OCI-LY1 (cell line): Measurements from ENCODE around the gene ATIC.

Experiments used
- H2AFZ ChIP-seq: fragments of 200-600 bp; sonication (generic), shearing (Covaris generic); 2 replicates; pipeline ENCODE4 v1.6.0; 2014; ENCODE audit warnings: antibody characterized with exemption, mild to moderate bottlenecking, low read length
- H3F3A ChIP-seq: fragments of 200-600 bp; sonication (generic), shearing (Covaris generic); 2 replicates; pipeline ENCODE4 v1.6.0; 2014; ENCODE audit warnings: mild to moderate bottlenecking, antibody characterized with exemption, low read length, moderate library complexity; ENCODE audit not compliant: insufficient read depth
- H3K27ac ChIP-seq: fragments of 200-600 bp; sonication (generic); 2 replicates; pipeline ENCODE4 v1.5.1; 2014; ENCODE audit warnings: low read length, mixed run types, mild to moderate bottlenecking, low read depth; ENCODE audit not compliant: poor library complexity, severe bottlenecking
- H3K27me3 ChIP-seq: fragments of 200-600 bp; sonication (generic); 2 replicates; pipeline ENCODE4 v1.6.0; 2014; ENCODE audit warnings: antibody characterized with exemption, mild to moderate bottlenecking, low read length, moderate library complexity; ENCODE audit not compliant: insufficient read depth
- H3K36me3 ChIP-seq: fragments of 200-600 bp; sonication (generic); 2 replicates; pipeline ENCODE4 v1.6.1; 2014; ENCODE audit warnings: mild to moderate bottlenecking, antibody characterized with exemption, low read length, moderate library complexity, mixed read lengths; ENCODE audit not compliant: insufficient read depth
- H3K4me1 ChIP-seq: fragments of 200-600 bp; sonication (generic); 2 replicates; pipeline ENCODE4 v1.5.1; 2014; ENCODE audit warnings: mild to moderate bottlenecking, low read length, moderate library complexity; ENCODE audit not compliant: insufficient read depth, severe bottlenecking
- H3K4me2 ChIP-seq: fragments of 200-600 bp; sonication (generic), shearing (Covaris generic); 2 replicates; pipeline ENCODE4 v1.6.1; 2014; ENCODE audit warnings: low read length
- H3K4me3 ChIP-seq: fragments of 200-600 bp; sonication (generic); 2 replicates; pipeline ENCODE4 v1.5.1; 2014; ENCODE audit warnings: low read length, low read depth, mild to moderate bottlenecking, mixed read lengths; ENCODE audit not compliant: poor library complexity, severe bottlenecking
- H3K79me2 ChIP-seq: fragments of 200-600 bp; shearing (Covaris generic); 2 replicates; pipeline ENCODE4 v1.6.1; 2016; ENCODE audit warnings: mixed run types, low read length, mixed read lengths; ENCODE audit not compliant: insufficient read depth
- H3K9ac ChIP-seq: fragments of 200-600 bp; sonication (generic), shearing (Covaris generic); 2 replicates; pipeline ENCODE4 v1.6.1; 2014; ENCODE audit warnings: mild to moderate bottlenecking, low read length, mixed read lengths
- H3K9me2 ChIP-seq: fragments of 200-600 bp; sonication (generic), shearing (Covaris generic); 2 replicates; pipeline ENCODE4 v1.6.1; 2014; ENCODE audit warnings: low read depth, mild to moderate bottlenecking, low read length, mixed read lengths
- H3K9me3 ChIP-seq: fragments of 200-600 bp; shearing (Covaris generic); 2 replicates; pipeline ENCODE4 v1.6.1; 2014; ENCODE audit warnings: low read length, mixed read lengths
- H4K20me1 ChIP-seq: fragments of 200-600 bp; sonication (generic), shearing (Covaris generic); 2 replicates; pipeline ENCODE4 v1.6.0; 2016; ENCODE audit warnings: mild to moderate bottlenecking, low read length; ENCODE audit not compliant: insufficient read depth
- CTCF ChIP-seq: fragments of 200-600 bp; sonication (generic), shearing (Covaris generic); IDR thresholded peaks from 2 replicates; pipeline ENCODE4 v1.5.1; 2017; ENCODE audit warnings: mild to moderate bottlenecking, antibody characterized with exemption, low read length, moderate library complexity, mixed read lengths
- EZH2 ChIP-seq: fragments of 200-600 bp; sonication (generic), shearing (Covaris generic); IDR thresholded peaks from 2 replicates; pipeline ENCODE4 v1.8.0; 2017; ENCODE audit warnings: borderline replicate concordance, mixed run types, mild to moderate bottlenecking, antibody characterized with exemption, low read length, moderate library complexity, mixed read lengths

ATIC gene

GRCh38 chr2:215384710-215385109, 72.9 kb downstream of the ATIC start:
- Histone ChIP-seq H4K20me1 (no peaks in the 10 kb centered on the region), H3K36me3 (no peaks in the 10 kb centered on the region)

GRCh38 chr2:215386566-215386965, 74.7 kb downstream of the ATIC start:
- peaks cover 19% of the 10 kb centered on the region for H3K4me1 ChIP-seq
- TF ChIP-seq EZH2: no peak
- no peak overlapping the region for H2AFZ ChIP-seq
- no peak overlapping the region for H3K27ac ChIP-seq
- H3K27me3 ChIP-seq: no peaks in the 10 kb centered on the region
- H3K79me2 ChIP-seq: no peaks in the 10 kb centered on the region
- no peak overlapping the region for H3K4me3 ChIP-seq
- H3K36me3 ChIP-seq: no peaks in the 10 kb centered on the region
- H3K9ac ChIP-seq: no peak overlapping the region
- H3F3A ChIP-seq: no peaks in the 10 kb centered on the region; the same call in 1 of the 2 replicates
- H3K4me2 ChIP-seq: no peak overlapping the region
- H3K9me2 ChIP-seq: no peaks in the 10 kb centered on the region
- H3K9me3 ChIP-seq: no peaks in the 10 kb centered on the region
- H4K20me1 ChIP-seq: no peaks in the 10 kb centered on the region

More at GRCh38 chr2:215384710-215385109, 72.9 kb downstream of the ATIC start:
- Histone ChIP-seq H3K4me1 (peaks cover under 1% of the 10 kb centered on the region), H3K9me3 (no peaks in the 10 kb centered on the region), H3K4me3 (no peak overlapping the region), H3K4me2 (no peak overlapping the region), H2AFZ (no peak overlapping the region), H3K27me3 (no peaks in the 10 kb centered on the region), H3K27ac (no peak overlapping the region), H3K9me2 (no peaks in the 10 kb centered on the region), H3K79me2 (no peaks in the 10 kb centered on the region), H3K9ac (no peak overlapping the region), H3F3A (no peaks in the 10 kb centered on the region)
- TF ChIP-seq CTCF (no peak), EZH2 (no peak)

DNA sequence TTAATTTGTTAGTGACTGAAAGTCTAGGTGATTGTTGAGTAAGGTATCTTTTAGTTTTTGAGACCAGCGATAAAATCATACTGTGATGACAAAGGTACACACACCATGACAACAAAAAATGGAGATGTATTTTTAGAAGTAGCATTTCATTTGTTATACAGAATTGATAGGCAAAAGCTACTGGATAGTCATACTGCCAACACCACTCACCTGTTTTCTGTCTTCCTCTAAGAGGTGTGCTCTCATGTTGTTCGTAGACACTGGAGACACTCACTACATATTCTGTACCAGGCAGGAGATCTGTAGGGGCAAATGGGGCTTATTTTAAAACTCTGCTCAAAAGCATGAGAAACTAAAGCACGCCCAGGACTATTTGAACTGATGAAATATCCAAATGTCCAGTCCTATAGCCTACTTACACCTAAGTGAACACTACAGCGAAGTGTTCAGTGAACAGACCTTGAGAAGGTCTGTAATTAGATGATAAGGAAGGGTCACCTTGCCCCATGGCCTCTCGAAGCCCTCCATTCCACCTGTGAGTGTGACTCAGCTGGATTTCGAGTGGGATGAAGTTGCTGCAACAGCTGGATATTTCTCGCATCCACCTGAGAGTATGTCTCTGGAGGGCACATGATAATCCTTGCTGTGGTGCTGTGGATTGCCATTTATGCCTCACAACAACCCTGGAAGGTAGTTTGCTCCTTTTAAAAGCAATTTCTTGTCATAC, 76.3 kb downstream of the ATIC start:
- no peaks in the 10 kb centered on the region for H3K79me2 ChIP-seq
- H3F3A ChIP-seq: peaks cover 5% of the 10 kb centered on the region; the same call in 1 of the 2 replicates

More for the DNA sequence above, 76.3 kb downstream of the ATIC start:
- no peak overlapping the region for H3K4me3 ChIP-seq
- H3K36me3 ChIP-seq: no peaks in the 10 kb centered on the region
- H3K9me2 ChIP-seq: no peaks in the 10 kb centered on the region
- H3K9ac ChIP-seq: no peak overlapping the region
- H3K27me3 ChIP-seq: no peaks in the 10 kb centered on the region
- H3K27ac ChIP-seq: no peak overlapping the region
- H3K4me2 ChIP-seq: no peak overlapping the region
- H3K4me1 ChIP-seq: peaks cover 27% of the 10 kb centered on the region
- TF ChIP-seq CTCF (no peak), EZH2 (no peak)
- peak overlapping the region; percentile 71; the same call in 1 of the 2 replicates for H2AFZ ChIP-seq
- no peaks in the 10 kb centered on the region for H4K20me1 ChIP-seq
- no peaks in the 10 kb centered on the region for H3K9me3 ChIP-seq
